Mesothelial cell of epicardium (in vitro differentiated cells): ENCODE measurements around the gene STK32B. TPM values are rescaled to one million over a fixed set of nuclear protein-coding genes. Genes with fewer than 3 reads are reported as not detected.

ENCODE experiments used
- DNase-seq, 2 experiments: peaks; one replicate each; pipeline ENCODE4 v3.0.0; 2021; ENCODE audit warnings: low spot score in 2 of 2; ENCODE audit not compliant: unreplicated experiment in 2 of 2
- H3K27ac Mint-ChIP-seq: 2 replicates; pipeline ENCODE4 v1.8.0; 2021; ENCODE audit warnings: mixed read lengths
- H3K27me3 Mint-ChIP-seq: 2 replicates; pipeline ENCODE4 v1.8.0; 2021; ENCODE audit warnings: low read depth, mixed read lengths
- H3K36me3 Mint-ChIP-seq: 2 replicates; pipeline ENCODE4 v1.8.0; 2021; ENCODE audit warnings: mixed read lengths
- H3K4me1 Mint-ChIP-seq: 2 replicates; pipeline ENCODE4 v1.8.0; 2021; ENCODE audit warnings: mixed read lengths
- H3K4me3 Mint-ChIP-seq: 2 replicates; pipeline ENCODE4 v1.8.0; 2021; ENCODE audit warnings: mild to moderate bottlenecking, moderate library complexity, mixed read lengths
- H3K9me3 Mint-ChIP-seq: 2 replicates; pipeline ENCODE4 v1.8.0; 2021; ENCODE audit warnings: mixed read lengths
- total RNA-seq: library from RNA; stranded (reverse); gene quantifications from 3 replicates; pipeline ENCODE4 v1.2.1, GENCODE V29; 2021
- TF ChIP-seq, protein P1 (sequence below): fragments of 200-600 bp; sonication (generic); IDR thresholded peaks from one replicate; pipeline ENCODE4 v1.5.0; 2021; ENCODE audit warnings: antibody characterized with exemption; ENCODE audit not compliant: unreplicated experiment

The STK32B gene
- total RNA-seq, 1 donor from 2014 or later, result 0.96 TPM

DNA sequence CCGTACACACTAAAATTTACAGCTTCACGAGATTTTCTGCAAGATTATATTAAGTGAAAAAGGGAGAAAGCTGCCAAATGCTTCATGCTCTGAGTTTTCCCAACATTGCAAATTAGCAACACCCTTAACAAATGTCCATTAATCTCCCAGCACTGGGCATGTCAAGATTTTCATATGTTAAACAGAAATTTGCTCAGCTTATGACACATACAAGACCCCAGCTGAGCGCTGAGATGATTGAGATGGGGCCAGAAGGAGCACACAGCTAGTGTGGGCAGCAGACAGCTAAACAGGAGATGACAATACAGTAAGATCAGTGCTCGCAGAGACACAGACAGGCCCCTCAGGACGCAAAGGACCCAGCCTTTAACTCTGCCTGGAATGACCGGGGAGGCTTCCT, 208.8 kb downstream of the STK32B start:
- H3K4me1 Mint-ChIP-seq, result no peaks in the 10 kb centered on the region
- H3K27me3 Mint-ChIP-seq, result peaks cover 20% of the 10 kb centered on the region
- no peak overlapping the region for H3K4me3 Mint-ChIP-seq
- no peaks in the 10 kb centered on the region for H3K9me3 Mint-ChIP-seq
- TF ChIP-seq, protein P1, sequence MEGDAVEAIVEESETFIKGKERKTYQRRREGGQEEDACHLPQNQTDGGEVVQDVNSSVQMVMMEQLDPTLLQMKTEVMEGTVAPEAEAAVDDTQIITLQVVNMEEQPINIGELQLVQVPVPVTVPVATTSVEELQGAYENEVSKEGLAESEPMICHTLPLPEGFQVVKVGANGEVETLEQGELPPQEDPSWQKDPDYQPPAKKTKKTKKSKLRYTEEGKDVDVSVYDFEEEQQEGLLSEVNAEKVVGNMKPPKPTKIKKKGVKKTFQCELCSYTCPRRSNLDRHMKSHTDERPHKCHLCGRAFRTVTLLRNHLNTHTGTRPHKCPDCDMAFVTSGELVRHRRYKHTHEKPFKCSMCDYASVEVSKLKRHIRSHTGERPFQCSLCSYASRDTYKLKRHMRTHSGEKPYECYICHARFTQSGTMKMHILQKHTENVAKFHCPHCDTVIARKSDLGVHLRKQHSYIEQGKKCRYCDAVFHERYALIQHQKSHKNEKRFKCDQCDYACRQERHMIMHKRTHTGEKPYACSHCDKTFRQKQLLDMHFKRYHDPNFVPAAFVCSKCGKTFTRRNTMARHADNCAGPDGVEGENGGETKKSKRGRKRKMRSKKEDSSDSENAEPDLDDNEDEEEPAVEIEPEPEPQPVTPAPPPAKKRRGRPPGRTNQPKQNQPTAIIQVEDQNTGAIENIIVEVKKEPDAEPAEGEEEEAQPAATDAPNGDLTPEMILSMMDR, result no peak
- DNase-seq, result no peak
- H3K27ac Mint-ChIP-seq, result no peak overlapping the region
- no peaks in the 10 kb centered on the region for H3K36me3 Mint-ChIP-seq

GRCh38 chr4:5261866-5262265, 210.6 kb downstream of the STK32B start:
- Mint-ChIP-seq H3K27ac (no peak overlapping the region), H3K9me3 (no peaks in the 10 kb centered on the region), H3K4me1 (no peaks in the 10 kb centered on the region), H3K36me3 (no peaks in the 10 kb centered on the region), H3K27me3 (peaks cover 32% of the 10 kb centered on the region), H3K4me3 (no peak overlapping the region)
- DNase-seq, result no peak
- TF ChIP-seq, protein P1, result no peak

GRCh38 chr4:5266991-5267390, 215.7 kb downstream of the STK32B start:
- H3K27me3 Mint-ChIP-seq, result peaks cover 56% of the 10 kb centered on the region
- H3K4me3 Mint-ChIP-seq, result no peak overlapping the region
- H3K9me3 Mint-ChIP-seq, result no peaks in the 10 kb centered on the region
- H3K27ac Mint-ChIP-seq, result no peak overlapping the region
- H3K36me3 Mint-ChIP-seq, result no peaks in the 10 kb centered on the region
- TF ChIP-seq, protein P1, result no peak
- H3K4me1 Mint-ChIP-seq, result no peaks in the 10 kb centered on the region
- DNase-seq, result no peak

DNA sequence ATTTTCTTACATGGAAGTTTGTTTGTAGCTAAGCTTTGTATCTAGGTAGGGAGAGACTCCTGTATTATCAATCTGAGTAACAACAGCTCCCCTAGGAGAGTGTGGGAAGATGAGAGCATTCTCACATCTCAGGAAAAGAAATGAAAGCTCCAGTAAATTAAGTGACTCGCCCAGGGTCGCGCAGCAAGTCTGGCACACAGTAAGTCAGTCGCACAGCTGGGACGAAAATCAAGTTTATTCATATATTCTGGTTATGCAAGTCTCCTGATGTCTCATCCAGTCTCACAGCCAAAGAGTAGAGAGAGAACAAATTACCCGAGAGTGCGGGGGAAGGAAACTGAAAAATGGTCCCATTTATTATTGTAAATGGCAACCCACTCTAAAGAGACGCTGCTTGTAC, 216.1 kb downstream of the STK32B start:
- TF ChIP-seq, protein P1, result no peak
- H3K4me3 Mint-ChIP-seq, result no peak overlapping the region
- H3K36me3 Mint-ChIP-seq, result no peaks in the 10 kb centered on the region
- H3K27ac Mint-ChIP-seq, result no peak overlapping the region
- H3K9me3 Mint-ChIP-seq, result no peaks in the 10 kb centered on the region
- DNase-seq, result no peak
- H3K4me1 Mint-ChIP-seq, result no peaks in the 10 kb centered on the region
- H3K27me3 Mint-ChIP-seq, result peaks cover 54% of the 10 kb centered on the region

DNA sequence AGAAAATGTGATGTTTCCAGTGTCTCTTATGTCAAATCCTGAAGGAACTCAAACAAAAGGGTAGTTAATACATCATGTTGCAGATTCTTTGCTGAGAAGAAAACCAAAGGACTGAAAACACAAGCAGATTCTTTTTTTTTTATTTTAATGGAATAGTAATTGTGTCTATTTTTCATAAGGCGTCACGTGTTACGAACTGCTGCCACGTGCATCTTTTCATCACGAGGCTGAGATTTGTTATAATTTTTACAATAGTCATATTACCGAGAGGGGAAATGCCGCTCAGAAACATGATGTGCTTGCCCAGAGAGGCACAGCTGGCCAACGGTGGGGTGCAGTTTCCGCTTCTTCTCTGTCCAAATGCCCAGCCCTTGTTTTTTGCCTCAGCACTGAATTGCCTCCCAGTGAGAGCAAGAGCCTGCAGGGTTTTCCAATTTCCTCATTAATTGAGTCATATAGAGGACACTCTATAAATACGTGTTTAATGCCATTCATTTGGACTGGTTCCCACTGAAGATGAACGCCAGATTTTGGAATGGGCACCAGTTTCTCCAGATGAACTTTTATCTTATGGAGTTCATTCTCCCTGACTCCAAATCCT, 225.3 kb downstream of the STK32B start:
- H3K9me3 Mint-ChIP-seq, result no peaks in the 10 kb centered on the region
- DNase-seq, result no peak
- H3K27me3 Mint-ChIP-seq, result peaks cover 2% of the 10 kb centered on the region
- H3K4me3 Mint-ChIP-seq, result no peak overlapping the region
- H3K4me1 Mint-ChIP-seq, result no peaks in the 10 kb centered on the region
- H3K27ac Mint-ChIP-seq, result no peak overlapping the region
- TF ChIP-seq, protein P1, result no peak
- no peaks in the 10 kb centered on the region for H3K36me3 Mint-ChIP-seq

- Mint-ChIP-seq H3K27me3 (peaks cover 2% of the 10 kb centered on the region), H3K9me3 (no peaks in the 10 kb centered on the region), H3K4me1 (no peaks in the 10 kb centered on the region), H3K27ac (no peak overlapping the region), H3K4me3 (no peak overlapping the region), H3K36me3 (no peaks in the 10 kb centered on the region)
- TF ChIP-seq, protein P1, result no peak
- DNase-seq, result no peak
Measured at GRCh38 chr4:5277079-5277478, 225.8 kb downstream of the STK32B start.
